Left forelimb (tissue), 1 donor: ENCODE measurements around the gene PRAC1.

Source experiments
- DNase-seq: peaks from one replicate; pipeline ENCODE4 v3.0.0-alpha.2; 2018; ENCODE audit warnings: low spot score

PRAC1 gene

GRCh38 chr17:48747445-48748363 is 25.4 kb upstream of the PRAC1 start:
- DNase-seq: no peak

- DNase-seq: no peak
These were observed 24.7 kb upstream of the PRAC1 start for GRCh38 chr17:48746916-48747444.

DNA sequence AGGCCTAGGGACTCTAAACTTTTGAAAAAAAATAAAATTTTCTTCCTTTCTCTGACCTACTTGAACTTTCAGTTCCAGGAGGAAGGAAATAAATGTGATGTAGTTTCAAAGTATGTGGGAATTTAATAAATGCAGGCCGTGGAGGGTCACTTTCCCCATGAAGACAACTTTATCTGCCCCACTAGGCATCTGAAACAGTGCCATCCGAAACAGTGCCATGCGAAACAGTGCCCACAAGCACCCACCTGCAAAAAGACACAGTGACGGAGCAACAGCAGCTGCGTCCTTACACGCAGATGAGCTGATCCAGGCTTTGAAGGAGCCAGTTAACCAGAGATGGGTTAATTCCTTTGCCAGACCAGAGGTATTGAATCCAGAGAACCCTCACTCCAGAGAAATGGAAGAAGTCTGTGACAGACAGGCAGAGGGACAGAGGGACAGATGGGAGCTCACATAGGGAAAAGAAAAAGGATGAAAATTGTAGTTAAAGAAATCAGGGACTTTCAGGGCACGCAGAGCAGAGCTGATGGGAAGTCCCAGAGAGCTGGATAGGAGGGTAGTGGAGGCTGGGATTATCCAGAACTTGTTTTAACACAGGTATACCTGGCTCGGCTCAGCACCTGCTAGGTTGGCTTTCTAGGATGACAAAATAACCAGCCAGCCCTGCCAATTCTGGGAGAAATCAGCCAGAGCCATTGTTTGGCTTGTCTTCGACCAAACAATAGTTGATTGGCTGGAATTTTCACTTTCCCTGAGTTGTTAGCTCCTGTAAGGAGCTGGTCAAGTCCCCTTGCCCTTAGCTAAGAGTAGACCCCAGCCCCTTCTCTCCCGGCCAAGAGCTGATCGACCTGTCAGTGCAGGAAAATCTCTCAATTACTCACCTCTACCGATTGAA is 23.3 kb upstream of the PRAC1 start:
- DNase-seq: no peak

GRCh38 chr17:48740537-48740936 is 18.2 kb upstream of the PRAC1 start:
- no peak for DNase-seq

- no peak for DNase-seq
These were observed 16.6 kb upstream of the PRAC1 start for GRCh38 chr17:48738803-48739526.

GRCh38 chr17:48738424-48738802 is 16.1 kb upstream of the PRAC1 start:
- DNase-seq: no peak

GRCh38 chr17:48737330-48738043 is 15.2 kb upstream of the PRAC1 start:
- no peak for DNase-seq

DNA sequence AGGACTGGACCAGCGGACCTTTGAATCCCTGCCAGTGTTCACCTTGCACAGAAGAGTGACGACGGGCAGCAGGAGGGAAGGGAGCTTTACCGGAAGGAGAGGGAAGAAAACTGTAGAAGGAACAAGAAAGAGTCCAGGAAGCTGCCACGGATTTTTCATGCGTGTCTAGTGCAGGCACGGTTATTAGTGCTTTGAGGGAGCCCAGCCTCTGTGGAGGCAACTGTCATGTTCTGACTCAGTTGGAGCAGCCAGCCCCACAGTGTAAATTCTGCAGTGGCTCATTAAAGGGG is 12.7 kb upstream of the PRAC1 start:
- no peak for DNase-seq

DNA sequence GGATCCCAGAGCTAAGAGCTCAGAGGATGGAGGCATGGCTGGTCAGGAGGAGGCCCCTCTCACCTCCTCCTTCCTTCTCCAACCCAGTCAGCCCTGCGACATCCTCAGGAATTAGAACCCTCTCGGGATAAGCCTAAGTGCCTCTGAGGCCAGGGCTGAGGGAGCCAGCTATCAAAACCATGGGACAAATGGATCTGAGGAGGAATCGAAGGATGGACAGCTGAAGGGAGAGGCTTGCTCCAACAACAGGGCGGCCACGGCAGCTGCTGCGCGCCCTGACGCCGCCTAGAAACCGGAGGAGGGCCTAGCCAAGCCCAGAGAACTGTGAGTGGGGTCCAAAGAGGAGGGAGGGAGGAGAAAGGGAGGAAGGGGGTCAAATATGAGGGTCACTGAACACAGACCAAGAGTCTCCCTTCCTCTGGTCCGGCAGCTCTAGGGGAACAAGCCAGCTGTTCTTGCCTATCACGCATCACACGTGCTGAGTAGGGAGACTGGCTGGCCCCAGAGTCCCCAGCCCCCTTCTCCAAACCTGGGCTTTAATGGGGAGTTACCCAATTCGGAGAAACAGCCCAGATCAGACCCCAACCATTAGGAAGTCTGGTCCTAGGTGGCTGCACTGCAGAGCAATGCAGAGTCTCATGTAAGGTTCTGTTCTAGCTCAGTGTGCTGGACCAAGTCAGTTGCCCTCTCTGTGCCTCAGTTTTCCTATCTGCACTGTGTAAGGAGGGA is 12.2 kb upstream of the PRAC1 start:
- no peak for DNase-seq

GRCh38 chr17:48733632-48734328 is 11.5 kb upstream of the PRAC1 start:
- no peak for DNase-seq

GRCh38 chr17:48732688-48733629 is 10.6 kb upstream of the PRAC1 start:
- no peak for DNase-seq

GRCh38 chr17:48731355-48731754 is 9.0 kb upstream of the PRAC1 start:
- DNase-seq: no peak

DNA sequence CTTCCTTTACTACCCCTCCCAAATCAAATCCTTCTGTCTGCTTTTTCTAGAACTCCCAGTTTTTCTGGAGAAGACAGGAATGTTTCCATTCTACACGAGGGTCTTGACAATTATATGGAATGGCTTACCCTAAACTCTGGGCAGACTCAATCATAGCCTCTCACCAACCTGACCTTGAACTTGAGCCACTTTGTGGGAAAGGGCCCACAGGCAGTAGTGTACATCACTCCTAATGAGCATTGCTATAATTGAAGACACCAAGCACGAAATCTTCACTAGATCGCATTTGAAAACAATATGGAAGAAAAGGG is 7.9 kb upstream of the PRAC1 start:
- DNase-seq: no peak

DNA sequence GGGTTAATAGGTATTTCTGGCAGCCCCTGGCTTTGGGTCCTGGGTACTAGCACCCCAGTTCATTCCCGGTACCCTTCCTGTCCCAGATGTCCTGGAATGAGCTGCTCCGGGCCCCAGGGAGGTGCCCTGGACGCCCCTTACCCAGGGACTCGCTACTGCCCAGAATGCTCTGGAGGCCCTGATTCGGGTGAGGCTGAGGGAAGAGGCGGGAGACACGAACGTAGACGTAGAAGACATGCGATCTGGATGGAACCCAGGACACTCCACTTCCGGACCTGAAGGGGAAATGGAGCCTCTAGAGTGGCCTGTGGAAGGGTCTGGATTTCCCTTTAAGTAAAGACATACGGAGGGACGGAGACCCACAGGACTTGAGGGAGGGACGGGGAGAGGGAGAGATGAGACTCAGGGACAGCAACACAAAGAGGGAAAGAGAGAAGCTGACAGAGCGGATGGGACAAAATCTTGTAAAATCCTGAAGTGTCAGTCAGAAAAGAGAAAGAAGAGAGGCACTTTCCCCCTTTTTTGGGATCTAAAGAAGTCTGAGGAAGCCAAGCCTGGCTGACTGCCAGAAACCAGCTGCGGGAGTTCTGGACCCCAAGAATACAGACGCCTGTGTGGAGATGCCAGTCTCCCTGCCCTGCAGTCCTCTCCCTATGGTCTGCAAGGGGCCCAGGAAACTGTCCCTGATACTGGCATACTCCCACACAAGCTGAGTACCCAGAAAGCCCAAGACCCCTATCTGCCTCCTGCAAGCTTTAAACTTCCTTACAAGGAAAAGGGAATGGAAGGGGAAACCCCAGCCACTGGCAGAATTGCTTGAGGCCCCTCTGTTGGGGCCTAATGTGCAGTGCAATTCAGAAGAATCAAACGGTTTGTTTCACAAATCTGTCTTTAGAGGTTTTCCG is 7.3 kb upstream of the PRAC1 start:
- no peak for DNase-seq

GRCh38 chr17:48728232-48729231 is 6.2 kb upstream of the PRAC1 start, which contains the start of gene HOXB13:
Gene HOXB13, minus strand, starts transcription at chr17:48728750. Its CDS starts 157 bp downstream, at chr17:48728593.
- DNase-seq: no peak

- DNase-seq: no peak
These were observed 5.3 kb upstream of the PRAC1 start for GRCh38 chr17:48727415-48728175.
